Glutamatergic neuron (in vitro differentiated cells): Measurements from ENCODE around the gene CSHL1. TPM values are rescaled to one million over a fixed set of nuclear protein-coding genes. Genes with fewer than 3 reads are reported as not detected.
"Not testable (repeated sequence)": the region's sequence is repeated elsewhere in the genome, so short reads cannot be mapped to it uniquely, and the experiment has no call there.

Experiments
- DNase-seq: peaks from one replicate; pipeline ENCODE4 v3.0.0; 2022
- H3K27ac Mint-ChIP-seq: one replicate; pipeline ENCODE4 v1.8.0; 2020; ENCODE audit warnings: mild to moderate bottlenecking, mixed read lengths, inconsistent platforms; ENCODE audit not compliant: unreplicated experiment
- H3K27me3 Mint-ChIP-seq: one replicate; pipeline ENCODE4 v1.8.0; 2020; ENCODE audit warnings: mild to moderate bottlenecking, moderate library complexity, mixed read lengths, inconsistent platforms; ENCODE audit not compliant: unreplicated experiment
- H3K36me3 Mint-ChIP-seq: one replicate; pipeline ENCODE4 v1.8.0; 2020; ENCODE audit warnings: mild to moderate bottlenecking, mixed read lengths, inconsistent platforms; ENCODE audit not compliant: unreplicated experiment
- H3K4me1 Mint-ChIP-seq: one replicate; pipeline ENCODE4 v1.8.0; 2020; ENCODE audit warnings: mild to moderate bottlenecking, low read depth, mixed read lengths, inconsistent platforms; ENCODE audit not compliant: unreplicated experiment
- H3K4me3 Mint-ChIP-seq: one replicate; pipeline ENCODE4 v1.8.0; 2020; ENCODE audit warnings: mild to moderate bottlenecking, mixed read lengths, inconsistent platforms; ENCODE audit not compliant: unreplicated experiment
- H3K9me3 Mint-ChIP-seq: one replicate; pipeline ENCODE4 v1.8.0; 2020; ENCODE audit warnings: mild to moderate bottlenecking, moderate library complexity, mixed read lengths, inconsistent platforms; ENCODE audit not compliant: unreplicated experiment
- CTCF ChIP-seq: fragments of 200-600 bp; sonication (generic); IDR thresholded peaks from one replicate; pipeline ENCODE4 v1.5.0; 2021; ENCODE audit not compliant: partially characterized antibody, unreplicated experiment
- total RNA-seq: library from RNA; stranded (reverse); fragmentation: NEBNext Ultra II Directional; extraction: Animal tissue kit (Norgen Biotek cat#: 25700); gene quantifications from one replicate; pipeline ENCODE4 v1.2.1, GENCODE V29; 2021; ENCODE audit not compliant: unreplicated experiment

Gene CSHL1
- total RNA-seq, 1 donor from 2014 or later = not detected

GRCh38 chr17:63927464-63928171, 16.6 kb upstream of the CSHL1 start:
- H3K27me3 Mint-ChIP-seq = peaks cover 2% of the 10 kb centered on the region
- DNase-seq = peak; percentile 7
- no peak overlapping the region for H3K4me3 Mint-ChIP-seq
- no peak for TF ChIP-seq CTCF
- H3K36me3 Mint-ChIP-seq = no peaks in the 10 kb centered on the region
- peaks cover 4% of the 10 kb centered on the region for H3K9me3 Mint-ChIP-seq
- H3K4me1 Mint-ChIP-seq = peaks cover 2% of the 10 kb centered on the region
- no peak overlapping the region for H3K27ac Mint-ChIP-seq

- Mint-ChIP-seq H3K27ac (no peak overlapping the region), H3K36me3 (no peaks in the 10 kb centered on the region), H3K4me3 (no peak overlapping the region), H3K4me1 (no peaks in the 10 kb centered on the region), H3K9me3 (peaks cover 4% of the 10 kb centered on the region), H3K27me3 (peaks cover 2% of the 10 kb centered on the region)
- no peak for TF ChIP-seq CTCF
- no peak for DNase-seq
Observed at GRCh38 chr17:63926164-63926563, 15.1 kb upstream of the CSHL1 start.

GRCh38 chr17:63925615-63926014, 14.6 kb upstream of the CSHL1 start:
- Mint-ChIP-seq H3K4me3 (no peak overlapping the region), H3K9me3 (peaks cover 1% of the 10 kb centered on the region), H3K27me3 (peaks cover 2% of the 10 kb centered on the region), H3K27ac (no peak overlapping the region), H3K36me3 (no peaks in the 10 kb centered on the region), H3K4me1 (no peaks in the 10 kb centered on the region)
- TF ChIP-seq CTCF = no peak
- DNase-seq = peak; percentile 11

GRCh38 chr17:63922402-63922801, 11.3 kb upstream of the CSHL1 start:
- not testable (repeated sequence) for DNase-seq, H3K27me3 Mint-ChIP-seq, H3K9me3 Mint-ChIP-seq, H3K27ac Mint-ChIP-seq, H3K4me1 Mint-ChIP-seq, H3K4me3 Mint-ChIP-seq, H3K36me3 Mint-ChIP-seq

- H3K4me3 Mint-ChIP-seq, H3K4me1 Mint-ChIP-seq, H3K9me3 Mint-ChIP-seq, H3K27me3 Mint-ChIP-seq, H3K27ac Mint-ChIP-seq, H3K36me3 Mint-ChIP-seq, DNase-seq: not testable (repeated sequence)
Observed at GRCh38 chr17:63920779-63921178, 9.7 kb upstream of the CSHL1 start.

GRCh38 chr17:63920050-63920449, 9.0 kb upstream of the CSHL1 start:
- not testable (repeated sequence) for DNase-seq, H3K9me3 Mint-ChIP-seq, H3K27me3 Mint-ChIP-seq, H3K4me1 Mint-ChIP-seq, H3K36me3 Mint-ChIP-seq, H3K4me3 Mint-ChIP-seq, H3K27ac Mint-ChIP-seq
